A673 (cell line): ENCODE measurements around the gene MDM4. TPM values are rescaled to one million over a fixed set of nuclear protein-coding genes. Genes with fewer than 3 reads are reported as not detected.
"Not testable (repeated sequence)": the region's sequence is repeated elsewhere in the genome, so short reads cannot be mapped to it uniquely, and the experiment has no call there.

ENCODE experiments used
- BruUV-seq: library from RNA; stranded (reverse); fragments of 400-500 nt; replicated peaks from 2 replicates; lab custom pipeline; 2021; lab: Mats Ljungman, UMichigan
- CTCF ChIA-PET: fragments of 300-600 bp; sonication (Branson Sonifier 250); formaldehyde crosslinking; loops from one replicate; lab custom pipeline; 2022; ENCODE audit warnings: antibody characterized with exemption; lab: Charles Lee
- POLR2A ChIA-PET: fragments of 300-600 bp; sonication (Branson Sonifier 250); formaldehyde crosslinking; loops from one replicate; lab custom pipeline; 2022; ENCODE audit warnings: antibody characterized with exemption; ENCODE audit not compliant: low non-redundant PET; lab: Charles Lee
- DNase-seq: peaks from one replicate; pipeline ENCODE4 v3.0.0-alpha.2; 2015; ENCODE audit warnings: low spot score
- H3K27ac ChIP-seq: fragments of 200-600 bp; sonication (generic); 2 replicates; pipeline ENCODE4 v1.5.1; 2016; ENCODE audit warnings: mixed run types, low read depth, mild to moderate bottlenecking, mixed read lengths, antibody characterized with exemption, low read length; ENCODE audit not compliant: poor library complexity, severe bottlenecking
- H3K27me3 ChIP-seq: fragments of 200-600 bp; sonication (generic); replicated peaks from 2 replicates; pipeline ENCODE4 v1.6.1; 2017; ENCODE audit warnings: mixed run types, low read depth, mild to moderate bottlenecking, mixed read lengths, antibody characterized with exemption, low read length; ENCODE audit not compliant: insufficient read depth, poor library complexity
- H3K36me3 ChIP-seq: fragments of 200-600 bp; sonication (generic); 2 replicates; pipeline ENCODE4 v1.6.1; 2016; ENCODE audit warnings: mixed run types, mild to moderate bottlenecking, mixed read lengths, antibody characterized with exemption, low read length; ENCODE audit not compliant: insufficient read depth, poor library complexity, severe bottlenecking
- H3K4me1 ChIP-seq: fragments of 200-600 bp; sonication (generic); 2 replicates; pipeline ENCODE4 v1.6.1; 2017; ENCODE audit warnings: mixed run types, mild to moderate bottlenecking, mixed read lengths, antibody characterized with exemption, low read length; ENCODE audit not compliant: insufficient read depth, poor library complexity, severe bottlenecking
- H3K4me3 ChIP-seq: fragments of 200-600 bp; sonication (generic); 2 replicates; pipeline ENCODE4 v1.5.1; 2016; ENCODE audit warnings: low read depth, mixed run types, mild to moderate bottlenecking, mixed read lengths, low read length; ENCODE audit not compliant: poor library complexity, severe bottlenecking
- H3K9me3 ChIP-seq: fragments of 200-600 bp; sonication (generic); 2 replicates; pipeline ENCODE4 v1.6.1; 2016; ENCODE audit warnings: mixed run types, low read depth, mild to moderate bottlenecking, mixed read lengths, antibody characterized with exemption, low read length; ENCODE audit not compliant: poor library complexity, severe bottlenecking
- EZH2 ChIP-seq: fragments of 200-600 bp; sonication (generic); IDR thresholded peaks from 2 replicates; pipeline ENCODE4 v1.6.1; 2017; ENCODE audit warnings: borderline replicate concordance, low read depth, mild to moderate bottlenecking, mixed read lengths, antibody characterized with exemption, low read length; ENCODE audit not compliant: poor library complexity, severe bottlenecking
- intact Hi-C: fragments of 100-400 bp; cut with micrococcal nuclease; formaldehyde crosslinking; loops from one replicate; pipeline ENCODE4 v1.10.0; 2022; ENCODE audit not compliant: unreplicated experiment
- total RNA-seq: library from RNA; stranded (reverse); gene quantifications from 2 replicates; pipeline ENCODE4 v1.2.3, GENCODE V29; 2021
- TF ChIP-seq, protein P1 (sequence below): fragments of 300-800, 200-600 bp; sonication (generic); conservative IDR thresholded peaks from 2 replicates; pipeline ENCODE4 v1.5.1; 2017; ENCODE audit warnings: low read depth, mild to moderate bottlenecking, antibody characterized with exemption, low read length, moderate library complexity, mixed read lengths

MDM4 gene
- total RNA-seq, 1 experiment from 2014 or later: 71.3 TPM

GRCh38 chr1:204520834-204521709 lies 4.9 kb downstream of the MDM4 start:
- CTCF ChIA-PET: no interaction called here
- no peak for TF ChIP-seq EZH2
- TF ChIP-seq, protein P1, sequence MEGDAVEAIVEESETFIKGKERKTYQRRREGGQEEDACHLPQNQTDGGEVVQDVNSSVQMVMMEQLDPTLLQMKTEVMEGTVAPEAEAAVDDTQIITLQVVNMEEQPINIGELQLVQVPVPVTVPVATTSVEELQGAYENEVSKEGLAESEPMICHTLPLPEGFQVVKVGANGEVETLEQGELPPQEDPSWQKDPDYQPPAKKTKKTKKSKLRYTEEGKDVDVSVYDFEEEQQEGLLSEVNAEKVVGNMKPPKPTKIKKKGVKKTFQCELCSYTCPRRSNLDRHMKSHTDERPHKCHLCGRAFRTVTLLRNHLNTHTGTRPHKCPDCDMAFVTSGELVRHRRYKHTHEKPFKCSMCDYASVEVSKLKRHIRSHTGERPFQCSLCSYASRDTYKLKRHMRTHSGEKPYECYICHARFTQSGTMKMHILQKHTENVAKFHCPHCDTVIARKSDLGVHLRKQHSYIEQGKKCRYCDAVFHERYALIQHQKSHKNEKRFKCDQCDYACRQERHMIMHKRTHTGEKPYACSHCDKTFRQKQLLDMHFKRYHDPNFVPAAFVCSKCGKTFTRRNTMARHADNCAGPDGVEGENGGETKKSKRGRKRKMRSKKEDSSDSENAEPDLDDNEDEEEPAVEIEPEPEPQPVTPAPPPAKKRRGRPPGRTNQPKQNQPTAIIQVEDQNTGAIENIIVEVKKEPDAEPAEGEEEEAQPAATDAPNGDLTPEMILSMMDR: no peak
- DNase-seq: no peak
- Histone ChIP-seq H3K4me1 (no peaks in the 10 kb centered on the region), H3K9me3 (no peaks in the 10 kb centered on the region), H3K27ac (no peak overlapping the region), H3K4me3 (no peak overlapping the region), H3K36me3 (peaks cover 35% of the 10 kb centered on the region), H3K27me3 (no peaks in the 10 kb centered on the region)
- POLR2A ChIA-PET: no interaction called here
- no TSS peak for BruUV-seq
- intact Hi-C loops: no loop called here

DNA sequence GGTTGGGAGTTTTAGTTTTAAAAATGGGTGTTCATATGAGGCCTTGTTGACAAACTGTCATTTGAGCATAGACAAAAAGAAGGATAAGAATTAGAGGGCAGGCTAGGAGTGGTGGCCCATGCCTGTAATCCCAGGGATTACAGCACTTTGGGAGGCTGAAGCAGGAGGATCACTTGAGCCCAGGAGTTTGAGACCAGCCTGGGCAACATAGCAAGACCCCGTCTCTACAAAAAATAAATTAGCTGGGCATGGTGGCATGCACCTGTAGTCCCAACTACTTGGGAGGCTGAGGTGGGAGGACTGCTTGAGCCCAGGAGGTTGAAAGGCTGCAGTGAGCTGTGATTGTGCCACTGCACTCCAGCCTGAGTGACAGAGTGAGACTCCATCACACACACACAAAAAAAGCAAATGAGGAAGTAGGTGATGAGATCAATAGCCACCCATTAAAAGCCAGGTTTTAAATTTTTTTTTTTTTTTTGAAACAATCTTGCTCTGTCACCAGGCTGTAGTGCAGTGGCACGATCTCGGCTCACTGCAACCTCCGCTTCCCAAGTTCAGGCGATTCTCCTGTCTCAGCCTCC lies 5.8 kb downstream of the MDM4 start:
- POLR2A ChIA-PET, H3K27ac ChIP-seq, DNase-seq, H3K27me3 ChIP-seq, H3K4me3 ChIP-seq, H3K4me1 ChIP-seq, H3K9me3 ChIP-seq, intact Hi-C loops, CTCF ChIA-PET, BruUV-seq: not testable (repeated sequence)
- peaks cover 44% of the 10 kb centered on the region for H3K36me3 ChIP-seq

DNA sequence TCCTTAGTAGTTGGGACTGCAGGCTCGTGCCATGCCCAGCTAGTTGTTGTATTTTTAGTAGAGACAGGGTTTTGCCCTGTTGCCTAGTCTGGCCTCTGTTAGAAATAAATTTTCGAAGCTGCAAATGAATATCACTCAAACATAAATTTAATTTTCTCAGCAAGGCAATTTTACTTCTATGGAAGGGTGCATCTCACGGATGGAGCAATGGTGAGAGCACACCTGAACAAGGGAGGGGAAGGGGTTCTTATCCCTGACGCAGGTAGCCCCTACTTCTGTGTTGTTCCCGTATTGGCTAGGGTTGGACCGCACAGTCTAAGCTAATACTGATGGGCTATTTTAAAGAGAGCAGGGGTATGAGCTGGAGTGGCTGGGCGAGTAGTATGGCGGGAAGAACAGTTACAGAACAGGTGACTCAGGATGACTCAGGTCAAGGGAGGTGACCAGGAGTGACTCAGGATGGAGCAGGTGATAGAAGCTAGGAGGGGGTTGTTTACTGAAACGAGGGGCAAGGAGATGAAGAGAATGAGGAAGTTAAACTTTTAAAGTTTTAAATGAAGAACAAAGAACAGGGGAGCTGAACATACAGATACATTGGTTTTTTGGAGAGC lies 7.5 kb downstream of the MDM4 start:
- no peak for DNase-seq
- H3K4me1 ChIP-seq: no peaks in the 10 kb centered on the region
- TF ChIP-seq, protein P1: no peak
- no peak for TF ChIP-seq EZH2
- intact Hi-C loops: no loop called here
- ChIA-PET CTCF (no interaction called here), POLR2A (no interaction called here)
- no peak overlapping the region for H3K27ac ChIP-seq
- H3K27me3 ChIP-seq: no peaks in the 10 kb centered on the region
- no peaks in the 10 kb centered on the region for H3K9me3 ChIP-seq
- H3K36me3 ChIP-seq: peaks cover 48% of the 10 kb centered on the region
- no TSS peak for BruUV-seq
- no peak overlapping the region for H3K4me3 ChIP-seq
